ENCODE measurements around the gene RNF150. TPM values are rescaled to one million over a fixed set of nuclear protein-coding genes. Genes with fewer than 3 reads are reported as not detected.
"Not testable (repeated sequence)": the region's sequence is repeated elsewhere in the genome, so short reads cannot be mapped to it uniquely, and the experiment has no call there.

RNF150 gene
- total RNA-seq, 2 experiments from 2014 or later: not detected

GRCh38 chr4:141050999-141051398, 82.3 kb downstream of the RNF150 start:
- H3K9me3 Mint-ChIP-seq; POLR2A ChIA-PET; H3K27ac Mint-ChIP-seq; H3K4me1 Mint-ChIP-seq; H3K36me3 Mint-ChIP-seq (ENCODE audit: low read depth); H3K4me3 Mint-ChIP-seq; CTCF ChIA-PET; DNase-seq; H3K27me3 Mint-ChIP-seq: not testable (repeated sequence)

DNA sequence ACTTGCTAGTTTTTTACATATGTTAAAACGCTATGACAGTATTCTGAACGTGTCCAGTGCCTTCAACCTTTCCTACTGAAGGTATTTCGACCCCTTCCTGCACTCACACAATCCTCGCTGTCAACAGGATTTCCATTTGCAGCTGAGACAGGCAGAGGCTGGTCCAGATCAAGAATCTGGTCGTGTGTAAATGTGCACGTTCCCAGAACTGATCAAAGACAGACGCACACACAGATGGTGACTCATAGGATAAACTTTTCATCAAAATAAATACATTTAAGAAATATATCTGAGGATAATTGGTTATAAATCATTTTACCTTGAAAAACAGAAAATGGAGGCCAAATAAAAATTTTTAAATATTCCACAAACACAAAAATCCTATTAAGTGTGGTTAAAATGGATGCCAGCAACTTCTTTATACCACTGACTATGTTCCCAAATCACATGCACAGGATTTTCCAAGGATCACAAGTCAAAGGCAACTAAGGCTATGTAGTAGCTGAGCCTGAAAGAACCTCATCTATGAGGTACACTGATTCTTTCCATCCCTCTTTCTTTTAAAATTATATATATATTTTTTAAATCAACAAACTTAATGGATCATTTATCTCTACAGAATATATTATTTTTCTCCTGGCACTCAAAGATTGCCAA, 85.9 kb downstream of the RNF150 start:
- CTCF ChIA-PET: no interaction called here
- Mint-ChIP-seq H3K4me1 (no peaks in the 10 kb centered on the region), H3K4me3 (no peak overlapping the region), H3K9me3 (peaks cover 6% of the 10 kb centered on the region), H3K27ac (no peak overlapping the region), H3K36me3 (ENCODE audit: low read depth) (no peaks in the 10 kb centered on the region), H3K27me3 (no peaks in the 10 kb centered on the region)
- POLR2A ChIA-PET: no interaction called here
- DNase-seq: no peak

DNA sequence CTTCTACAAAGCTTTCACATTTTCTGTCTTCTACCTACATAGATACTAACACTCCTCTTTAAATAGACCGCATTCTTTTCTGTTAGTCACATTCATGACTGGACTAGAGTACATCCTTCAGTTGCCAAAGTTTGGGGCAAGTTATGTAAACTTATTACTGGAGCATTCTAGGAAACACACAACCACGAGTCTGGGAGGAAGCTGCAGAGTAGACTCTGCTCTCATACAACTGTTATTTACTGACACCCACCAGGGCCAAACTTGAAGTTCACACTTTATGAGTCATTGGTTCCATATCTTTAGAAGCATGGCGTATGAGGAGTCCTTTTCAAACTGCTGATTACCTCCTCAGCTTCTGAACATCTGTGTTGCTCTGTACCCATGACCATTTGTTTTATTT, 87.0 kb downstream of the RNF150 start:
- no peak overlapping the region for H3K27ac Mint-ChIP-seq
- ChIA-PET POLR2A (no interaction called here), CTCF (no interaction called here)
- H3K4me3 Mint-ChIP-seq: no peak overlapping the region
- no peak for DNase-seq
- H3K36me3 Mint-ChIP-seq (ENCODE audit: low read depth): no peaks in the 10 kb centered on the region
- no peaks in the 10 kb centered on the region for H3K4me1 Mint-ChIP-seq
- no peaks in the 10 kb centered on the region for H3K9me3 Mint-ChIP-seq
- no peaks in the 10 kb centered on the region for H3K27me3 Mint-ChIP-seq

GRCh38 chr4:141045848-141046247, 87.4 kb downstream of the RNF150 start:
- Mint-ChIP-seq H3K4me1 (no peaks in the 10 kb centered on the region), H3K36me3 (ENCODE audit: low read depth) (no peaks in the 10 kb centered on the region), H3K4me3 (no peak overlapping the region), H3K9me3 (no peaks in the 10 kb centered on the region), H3K27me3 (peaks cover 2% of the 10 kb centered on the region), H3K27ac (no peak overlapping the region)
- no peak for DNase-seq
- CTCF ChIA-PET: no interaction called here
- POLR2A ChIA-PET: no interaction called here

GRCh38 chr4:141041021-141041476, 92.2 kb downstream of the RNF150 start:
- H3K9me3 Mint-ChIP-seq: no peaks in the 10 kb centered on the region
- peaks cover 2% of the 10 kb centered on the region for H3K27me3 Mint-ChIP-seq
- POLR2A ChIA-PET: no interaction called here
- no peak for DNase-seq
- no peak overlapping the region for H3K4me3 Mint-ChIP-seq
- H3K27ac Mint-ChIP-seq: no peak overlapping the region
- no peaks in the 10 kb centered on the region for H3K4me1 Mint-ChIP-seq
- CTCF ChIA-PET: no interaction called here
- H3K36me3 Mint-ChIP-seq (ENCODE audit: low read depth): no peaks in the 10 kb centered on the region

GRCh38 chr4:141039156-141039555, 94.1 kb downstream of the RNF150 start:
- Mint-ChIP-seq H3K9me3 (no peaks in the 10 kb centered on the region), H3K4me1 (no peaks in the 10 kb centered on the region), H3K27ac (no peak overlapping the region), H3K27me3 (peaks cover 2% of the 10 kb centered on the region), H3K36me3 (ENCODE audit: low read depth) (no peaks in the 10 kb centered on the region), H3K4me3 (no peak overlapping the region)
- CTCF ChIA-PET: no interaction called here
- POLR2A ChIA-PET: no interaction called here
- DNase-seq: no peak

GRCh38 chr4:141038428-141038827, 94.8 kb downstream of the RNF150 start:
- DNase-seq: no peak
- Mint-ChIP-seq H3K27ac (no peak overlapping the region), H3K9me3 (no peaks in the 10 kb centered on the region), H3K4me1 (no peaks in the 10 kb centered on the region), H3K36me3 (ENCODE audit: low read depth) (no peaks in the 10 kb centered on the region), H3K27me3 (peaks cover 2% of the 10 kb centered on the region), H3K4me3 (no peak overlapping the region)
- POLR2A ChIA-PET: no interaction called here
- CTCF ChIA-PET: no interaction called here

DNA sequence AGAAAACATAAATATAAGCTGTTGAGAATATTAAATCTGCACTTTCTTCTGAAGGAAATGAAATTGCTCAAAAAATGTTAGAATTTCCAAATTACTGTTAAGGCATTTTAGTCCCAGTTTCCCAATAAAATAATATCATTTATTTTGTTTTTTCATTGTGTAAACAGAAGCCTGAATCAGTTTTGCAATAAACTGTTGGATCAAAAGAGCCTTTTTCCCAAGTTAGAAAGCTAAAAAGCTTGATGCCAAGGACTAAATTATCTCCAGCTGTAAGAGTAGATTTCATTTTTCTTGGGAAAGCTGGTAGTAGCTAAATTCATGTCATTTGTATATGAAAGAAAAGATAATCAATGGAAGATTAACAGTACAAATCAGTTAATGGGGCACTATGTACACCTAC, 95.8 kb downstream of the RNF150 start:
- ChIA-PET CTCF (no interaction called here), POLR2A (no interaction called here)
- peaks cover 2% of the 10 kb centered on the region for H3K27me3 Mint-ChIP-seq
- DNase-seq: no peak
- H3K9me3 Mint-ChIP-seq: no peaks in the 10 kb centered on the region
- no peak overlapping the region for H3K4me3 Mint-ChIP-seq
- no peak overlapping the region for H3K27ac Mint-ChIP-seq
- no peaks in the 10 kb centered on the region for H3K36me3 Mint-ChIP-seq (ENCODE audit: low read depth)
- no peaks in the 10 kb centered on the region for H3K4me1 Mint-ChIP-seq

DNA sequence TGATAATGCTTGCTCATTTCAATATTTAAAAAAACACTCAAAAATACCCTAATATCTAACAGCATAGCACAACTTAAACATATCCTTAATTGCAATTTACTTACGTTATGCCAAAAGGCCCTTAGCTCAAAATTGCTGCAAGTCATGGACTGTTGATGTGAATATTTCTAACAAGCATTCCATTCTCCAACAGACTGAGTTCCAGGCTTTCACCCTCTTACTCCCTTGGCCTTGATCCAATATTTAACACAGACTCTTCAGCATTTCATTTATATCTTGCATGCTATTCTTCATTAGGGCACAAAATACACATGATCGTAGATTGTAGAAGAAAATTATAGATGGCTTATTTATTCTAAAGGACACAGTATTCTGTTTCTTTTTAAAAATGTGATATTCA, 96.5 kb downstream of the RNF150 start:
- Mint-ChIP-seq H3K9me3 (no peaks in the 10 kb centered on the region), H3K4me1 (no peaks in the 10 kb centered on the region), H3K36me3 (ENCODE audit: low read depth) (no peaks in the 10 kb centered on the region), H3K27ac (no peak overlapping the region), H3K27me3 (peaks cover 2% of the 10 kb centered on the region), H3K4me3 (no peak overlapping the region)
- POLR2A ChIA-PET: no interaction called here
- CTCF ChIA-PET: no interaction called here
- no peak for DNase-seq

- H3K4me3 Mint-ChIP-seq: no peak overlapping the region
- ChIA-PET CTCF (no interaction called here), POLR2A (no interaction called here)
- H3K9me3 Mint-ChIP-seq: no peaks in the 10 kb centered on the region
- H3K36me3 Mint-ChIP-seq (ENCODE audit: low read depth): no peaks in the 10 kb centered on the region
- H3K4me1 Mint-ChIP-seq: no peaks in the 10 kb centered on the region
- no peak for DNase-seq
- no peaks in the 10 kb centered on the region for H3K27me3 Mint-ChIP-seq
- H3K27ac Mint-ChIP-seq: no peak overlapping the region
Observed at GRCh38 chr4:141035920-141036319, 97.3 kb downstream of the RNF150 start.

- H3K27me3 Mint-ChIP-seq: no peaks in the 10 kb centered on the region
- ChIA-PET CTCF (no interaction called here), POLR2A (no interaction called here)
- no peak overlapping the region for H3K4me3 Mint-ChIP-seq
- no peaks in the 10 kb centered on the region for H3K4me1 Mint-ChIP-seq
- no peak for DNase-seq
- no peak overlapping the region for H3K27ac Mint-ChIP-seq
- H3K36me3 Mint-ChIP-seq (ENCODE audit: low read depth): no peaks in the 10 kb centered on the region
- no peaks in the 10 kb centered on the region for H3K9me3 Mint-ChIP-seq
Observed at GRCh38 chr4:141028024-141028529, 105.2 kb downstream of the RNF150 start.

- no peak for DNase-seq
- Mint-ChIP-seq H3K36me3 (ENCODE audit: low read depth) (no peaks in the 10 kb centered on the region), H3K4me3 (no peak overlapping the region), H3K4me1 (no peaks in the 10 kb centered on the region), H3K9me3 (no peaks in the 10 kb centered on the region), H3K27ac (no peak overlapping the region), H3K27me3 (no peaks in the 10 kb centered on the region)
- ChIA-PET POLR2A (no interaction called here), CTCF (no interaction called here)
Observed at GRCh38 chr4:141027421-141027820, 105.8 kb downstream of the RNF150 start.

DNA sequence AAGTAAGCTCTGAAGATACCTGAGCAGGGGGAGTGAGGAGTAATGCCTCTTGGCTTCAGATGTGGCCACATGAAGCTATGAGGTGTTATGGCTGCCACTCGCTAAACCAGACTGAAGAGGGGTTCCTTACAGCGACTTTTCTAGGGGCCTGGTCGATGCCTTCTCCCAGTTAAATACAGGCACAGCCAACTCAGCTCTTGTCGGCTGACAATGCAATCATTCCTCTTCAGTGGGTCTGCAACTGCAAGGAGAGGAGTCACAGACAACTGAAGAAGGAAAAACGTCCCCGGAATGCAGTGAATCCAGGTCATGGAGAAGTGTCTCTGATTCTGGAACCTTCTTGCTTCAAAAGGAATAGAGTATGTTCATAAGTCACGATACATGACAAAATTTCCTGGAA, 106.4 kb downstream of the RNF150 start:
- POLR2A ChIA-PET: no interaction called here
- Mint-ChIP-seq H3K36me3 (ENCODE audit: low read depth) (no peaks in the 10 kb centered on the region), H3K27ac (no peak overlapping the region), H3K9me3 (no peaks in the 10 kb centered on the region), H3K4me3 (no peak overlapping the region), H3K27me3 (no peaks in the 10 kb centered on the region), H3K4me1 (no peaks in the 10 kb centered on the region)
- CTCF ChIA-PET: no interaction called here
- no peak for DNase-seq

DNA sequence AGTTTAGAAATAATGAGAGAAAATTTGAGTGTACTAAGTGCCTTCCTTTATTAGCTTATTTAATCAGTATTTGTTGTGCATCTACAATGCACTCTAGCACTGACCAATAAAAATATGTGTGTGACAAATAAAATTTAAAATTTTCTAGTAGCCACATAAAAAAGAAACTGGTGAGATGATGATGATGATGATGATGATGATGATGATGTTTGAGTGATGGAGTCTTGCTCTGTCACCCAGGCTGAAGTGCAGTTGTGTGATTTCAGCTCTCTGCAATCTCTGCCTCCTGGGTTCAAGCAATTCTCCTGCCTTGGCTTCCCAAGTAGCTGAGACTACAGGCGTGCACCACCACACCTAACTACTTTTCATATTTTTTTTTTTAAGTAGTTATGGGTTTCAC, 110.2 kb downstream of the RNF150 start:
- no peaks in the 10 kb centered on the region for H3K4me1 Mint-ChIP-seq
- no peaks in the 10 kb centered on the region for H3K9me3 Mint-ChIP-seq
- no peak for DNase-seq
- ChIA-PET POLR2A (no interaction called here), CTCF (no interaction called here)
- no peaks in the 10 kb centered on the region for H3K27me3 Mint-ChIP-seq
- no peak overlapping the region for H3K27ac Mint-ChIP-seq
- H3K4me3 Mint-ChIP-seq: no peak overlapping the region
- H3K36me3 Mint-ChIP-seq (ENCODE audit: low read depth): no peaks in the 10 kb centered on the region
